PC-3 (cell line): ENCODE data around the gene DNAJC6.

Experiments
- EZH2phosphoT487 ChIP-seq: fragments of 300-600 bp; sonication (generic); IDR thresholded peaks from 2 replicates; pipeline ENCODE4 v1.6.1; 2018; ENCODE audit warnings: mild to moderate bottlenecking, antibody characterized with exemption, low read length, borderline replicate concordance
- TF ChIP-seq, protein P1 (sequence below): fragments of 300-600 bp; sonication (generic); conservative IDR thresholded peaks from 2 replicates; pipeline ENCODE4 v1.5.1; 2017; ENCODE audit warnings: antibody characterized with exemption, low read depth, mild to moderate bottlenecking, low read length

GRCh38 chr1:65442442-65442841, 133.1 kb downstream of the DNAJC6 start:
- TF ChIP-seq EZH2phosphoT487 = no peak
- TF ChIP-seq, protein P1, sequence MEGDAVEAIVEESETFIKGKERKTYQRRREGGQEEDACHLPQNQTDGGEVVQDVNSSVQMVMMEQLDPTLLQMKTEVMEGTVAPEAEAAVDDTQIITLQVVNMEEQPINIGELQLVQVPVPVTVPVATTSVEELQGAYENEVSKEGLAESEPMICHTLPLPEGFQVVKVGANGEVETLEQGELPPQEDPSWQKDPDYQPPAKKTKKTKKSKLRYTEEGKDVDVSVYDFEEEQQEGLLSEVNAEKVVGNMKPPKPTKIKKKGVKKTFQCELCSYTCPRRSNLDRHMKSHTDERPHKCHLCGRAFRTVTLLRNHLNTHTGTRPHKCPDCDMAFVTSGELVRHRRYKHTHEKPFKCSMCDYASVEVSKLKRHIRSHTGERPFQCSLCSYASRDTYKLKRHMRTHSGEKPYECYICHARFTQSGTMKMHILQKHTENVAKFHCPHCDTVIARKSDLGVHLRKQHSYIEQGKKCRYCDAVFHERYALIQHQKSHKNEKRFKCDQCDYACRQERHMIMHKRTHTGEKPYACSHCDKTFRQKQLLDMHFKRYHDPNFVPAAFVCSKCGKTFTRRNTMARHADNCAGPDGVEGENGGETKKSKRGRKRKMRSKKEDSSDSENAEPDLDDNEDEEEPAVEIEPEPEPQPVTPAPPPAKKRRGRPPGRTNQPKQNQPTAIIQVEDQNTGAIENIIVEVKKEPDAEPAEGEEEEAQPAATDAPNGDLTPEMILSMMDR = no peak
